SK-N-SH (cell line): ENCODE data around the gene STX18. TPM values are rescaled to one million over a fixed set of nuclear protein-coding genes. Genes with fewer than 3 reads are reported as not detected.

Experiments used
- CTCF ChIA-PET: fragments of 300-600, 350-600 bp; formaldehyde crosslinking; extraction: SDS; loops from one replicate; lab custom pipeline; 2021; lab: Yijun Ruan, JAX
- POLR2A ChIA-PET: fragments of 350-600 bp; sonication (Branson Sonifier 250); formaldehyde crosslinking; extraction: SDS; loops from one replicate; lab custom pipeline; 2020; ENCODE audit warnings: antibody characterized with exemption, inconsistent platforms; lab: Yijun Ruan, JAX
- DNase-seq: peaks from one replicate; pipeline ENCODE4 v3.0.0; 2012
- H2AFZ ChIP-seq: fragments of 200-600 bp; sonication (generic); 2 replicates; pipeline ENCODE4 v1.8.1; 2016; ENCODE audit warnings: antibody characterized with exemption, mild to moderate bottlenecking, low read depth
- H3F3A ChIP-seq: fragments of 200-600 bp; sonication (generic); replicated peaks from 2 replicates; pipeline ENCODE3; 2016; ENCODE audit warnings: antibody characterized with exemption, mild to moderate bottlenecking; ENCODE audit not compliant: insufficient read depth
- H3K27ac ChIP-seq, 2 experiments: fragments of 200-500 bp in 1 of 2; fragments of 200-600 bp in 1 of 2; sonication (Bioruptor generic) in 1 of 2; sonication (generic), shearing (Covaris generic) in 1 of 2; 2 replicates each; pipeline versions ENCODE4 v1.5.1 to v1.6.1; 2014 to 2016; ENCODE audit warnings: low read depth in 2 of 2, inconsistent platforms in 1 of 2, low read length in 1 of 2, mild to moderate bottlenecking in 1 of 2, mixed read lengths in 1 of 2
- H3K27me3 ChIP-seq: fragments of 200-600 bp; sonication (generic), shearing (Covaris generic); 2 replicates; pipeline ENCODE4 v1.6.1; 2016; ENCODE audit warnings: mixed run types; ENCODE audit not compliant: insufficient read depth
- H3K36me3 ChIP-seq, 2 experiments: fragments of 200-500 bp in 1 of 2; fragments of 200-600 bp in 1 of 2; sonication (Bioruptor generic) in 1 of 2; sonication (generic) in 1 of 2; replicated peaks in 1 of 2; 2 replicates each; pipeline versions ENCODE3 to v1.5.1; 2014 to 2016; ENCODE audit warnings: low read length in 1 of 2, mild to moderate bottlenecking in 1 of 2; ENCODE audit not compliant: insufficient read depth in 2 of 2, control insufficient read depth in 1 of 2
- H3K4me1 ChIP-seq, 2 experiments: fragments of 200-500 bp in 1 of 2; fragments of 200-600 bp in 1 of 2; sonication (Bioruptor generic) in 1 of 2; sonication (generic), shearing (Covaris generic) in 1 of 2; 2 replicates each; pipeline versions ENCODE4 v1.5.1 to v1.6.1; 2014 to 2016; ENCODE audit warnings: low read depth in 1 of 2, low read length in 1 of 2, mixed run types in 1 of 2; ENCODE audit not compliant: insufficient read depth in 2 of 2, control insufficient read depth in 1 of 2
- H3K4me2 ChIP-seq: fragments of 200-600 bp; sonication (generic), shearing (Covaris generic); 2 replicates; pipeline ENCODE4 v1.6.1; 2017; ENCODE audit warnings: mixed run types
- H3K4me3 ChIP-seq, 2 experiments: fragments of 200-500 bp in 1 of 2; fragments of 200-600 bp in 1 of 2; sonication (Bioruptor generic) in 1 of 2; sonication (generic), shearing (Covaris generic) in 1 of 2; 2 replicates each; pipeline versions ENCODE4 v1.5.1 to v1.8.1; 2014 to 2016; ENCODE audit warnings: low read depth in 2 of 2, inconsistent platforms in 1 of 2, low read length in 1 of 2, mild to moderate bottlenecking in 1 of 2, mixed read lengths in 1 of 2, moderate library complexity in 1 of 2
- H3K79me2 ChIP-seq: fragments of 200-600 bp; sonication (generic); 2 replicates; pipeline ENCODE4 v1.8.1; 2017; ENCODE audit warnings: mild to moderate bottlenecking; ENCODE audit not compliant: insufficient read depth
- H3K9ac ChIP-seq: fragments of 200-600 bp; sonication (generic); 2 replicates; pipeline ENCODE4 v1.6.1; 2017; ENCODE audit warnings: mixed run types
- H3K9me2 ChIP-seq: fragments of 200-600 bp; sonication (generic); 2 replicates; pipeline ENCODE4 v1.6.1; 2017; ENCODE audit warnings: mixed run types
- H3K9me3 ChIP-seq: fragments of 200-600 bp; sonication (generic); 2 replicates; pipeline ENCODE4 v1.6.1; 2017; ENCODE audit warnings: mixed run types, mild to moderate bottlenecking, moderate library complexity
- H4K20me1 ChIP-seq: fragments of 200-600 bp; sonication (generic); 2 replicates; pipeline ENCODE4 v1.6.1; 2017; ENCODE audit warnings: mild to moderate bottlenecking, mixed run types; ENCODE audit not compliant: insufficient read depth
- CHD2 ChIP-seq: fragments of 150-350 bp; IDR thresholded peaks from 2 replicates; pipeline ENCODE4 v1.6.1; 2018; ENCODE audit warnings: low read length; ENCODE audit not compliant: partially characterized antibody
- CTCF ChIP-seq: fragments of 200-600 bp; sonication (generic); IDR thresholded peaks from 2 replicates; pipeline ENCODE4 v1.6.1; 2017; ENCODE audit warnings: antibody characterized with exemption, mild to moderate bottlenecking, moderate library complexity
- ELF1 ChIP-seq: IDR thresholded peaks from 2 replicates; pipeline ENCODE4 v1.4.0; 2012
- EP300 ChIP-seq, 2 experiments: IDR thresholded peaks; 2 replicates each; pipeline versions ENCODE4 v1.4.0 to v1.6.1; 2012; ENCODE audit warnings: borderline replicate concordance in 1 of 2, low read depth in 1 of 2, low read length in 1 of 2
- EZH2phosphoT487 ChIP-seq: fragments of 200-600 bp; sonication (generic); IDR thresholded peaks from 2 replicates; pipeline ENCODE4 v1.6.1; 2017; ENCODE audit warnings: low read depth, mixed run types, mild to moderate bottlenecking, antibody characterized with exemption, moderate library complexity, borderline replicate concordance
- FOXJ3 ChIP-seq: sonication (generic); formaldehyde crosslinking; IDR thresholded peaks from 2 replicates; pipeline ENCODE4 v1.5.1; 2020; ENCODE audit warnings: mild to moderate bottlenecking, missing genetic modification reagents
- GABPA ChIP-seq: IDR thresholded peaks from 2 replicates; pipeline ENCODE4 v1.4.0; 2012; ENCODE audit warnings: low read depth, mild to moderate bottlenecking
- MXI1 ChIP-seq: IDR thresholded peaks from 2 replicates; pipeline ENCODE4 v1.6.1; 2012; ENCODE audit warnings: mild to moderate bottlenecking, low read depth, low read length, improper control_type of control experiment
- NRF1 ChIP-seq: IDR thresholded peaks from 2 replicates; pipeline ENCODE4 v1.6.1; 2012; ENCODE audit warnings: low read depth, mild to moderate bottlenecking, low read length
- REST ChIP-seq: IDR thresholded peaks from 2 replicates; pipeline ENCODE4 v1.6.1; 2012; ENCODE audit warnings: mild to moderate bottlenecking, low read depth, low read length, moderate library complexity
- RXRA ChIP-seq: IDR thresholded peaks from 2 replicates; pipeline ENCODE4 v1.4.0; 2012; ENCODE audit warnings: low read depth, mild to moderate bottlenecking, borderline replicate concordance
- TAF1 ChIP-seq: IDR thresholded peaks from 2 replicates; pipeline ENCODE4 v1.6.1; 2012; ENCODE audit warnings: low read depth, mild to moderate bottlenecking, low read length, moderate library complexity, borderline replicate concordance
- TCF12 ChIP-seq: IDR thresholded peaks from 2 replicates; pipeline ENCODE4 v1.4.0; 2012
- USF2 ChIP-seq: fragments of 150-350 bp; IDR thresholded peaks from 2 replicates; pipeline ENCODE4 v1.6.1; 2017; ENCODE audit warnings: antibody characterized with exemption, low read length, low read depth, borderline replicate concordance
- YY1 ChIP-seq: IDR thresholded peaks from 2 replicates; pipeline ENCODE4 v1.4.0; 2012; ENCODE audit warnings: low read depth, mild to moderate bottlenecking
- WGBS: methylation state at CpG from one replicate; pipeline ENCODE4 v1.1.6; 2017; ENCODE audit warnings: low lambda C conversion rate; 5-methylcytosine and 5-hydroxymethylcytosine counted together
- polyA plus RNA-seq, 3 experiments: library from polyadenylated mRNA; depleted of rRNA; stranded (reverse); fragments of >200 nt; gene quantifications; 2 replicates each; pipeline ENCODE4 v1.2.3, GENCODE V29; 2012
- TF ChIP-seq, protein P1 (sequence below): fragments of 150-350 bp; IDR thresholded peaks from 2 replicates; pipeline ENCODE4 v1.6.1; 2016; ENCODE audit warnings: mild to moderate bottlenecking, low read depth, low read length
- TF ChIP-seq, protein P2 (sequence below): IDR thresholded peaks from 2 replicates; pipeline ENCODE4 v1.4.0; 2012; ENCODE audit warnings: low read depth

Gene STX18
- polyA plus RNA-seq, 1 of the 3 experiments (the other 2 are of a cell fraction) = 17.3 TPM

GRCh38 chr4:4391866-4392265 lies 150.0 kb downstream of the STX18 start:
- peaks cover 5% of the 10 kb centered on the region for H3F3A ChIP-seq
- H3K27ac ChIP-seq = no peak overlapping the region
- H3K4me3 ChIP-seq = no peak overlapping the region
- POLR2A ChIA-PET = interaction anchor here (0.6 to 1.7 kb wide), 2 partner anchors 15 to 42 kb away, joined by 3 to 6 read pairs; no protein-coding TSS in a partner anchor
- no peaks in the 10 kb centered on the region for H4K20me1 ChIP-seq
- no peak overlapping the region for H3K9ac ChIP-seq
- no peak overlapping the region for H3K4me2 ChIP-seq
- peaks cover 28 to 37% of the 10 kb centered on the region in 2 experiments for H3K4me1 ChIP-seq
- H3K9me3 ChIP-seq = no peaks in the 10 kb centered on the region
- TF ChIP-seq TAF1 (no peak), EZH2phosphoT487 (no peak), USF2 (no peak), YY1 (no peak), FOXJ3 (no peak)
- TF ChIP-seq, all 33 proteins: peak for 0
- H3K36me3 ChIP-seq = no peaks in the 10 kb centered on the region
- no peak for DNase-seq
- 77% methylated on average over 3 of the region's 4 CpGs for WGBS
- no peaks in the 10 kb centered on the region for H3K27me3 ChIP-seq
- CTCF ChIA-PET = interaction anchor here (0.5 kb wide), 1 partner anchor 96 kb away, joined by 3 read pairs; no protein-coding TSS in a partner anchor
- H3K9me2 ChIP-seq = no peaks in the 10 kb centered on the region
- no peak overlapping the region for H2AFZ ChIP-seq
- H3K79me2 ChIP-seq = no peaks in the 10 kb centered on the region

DNA sequence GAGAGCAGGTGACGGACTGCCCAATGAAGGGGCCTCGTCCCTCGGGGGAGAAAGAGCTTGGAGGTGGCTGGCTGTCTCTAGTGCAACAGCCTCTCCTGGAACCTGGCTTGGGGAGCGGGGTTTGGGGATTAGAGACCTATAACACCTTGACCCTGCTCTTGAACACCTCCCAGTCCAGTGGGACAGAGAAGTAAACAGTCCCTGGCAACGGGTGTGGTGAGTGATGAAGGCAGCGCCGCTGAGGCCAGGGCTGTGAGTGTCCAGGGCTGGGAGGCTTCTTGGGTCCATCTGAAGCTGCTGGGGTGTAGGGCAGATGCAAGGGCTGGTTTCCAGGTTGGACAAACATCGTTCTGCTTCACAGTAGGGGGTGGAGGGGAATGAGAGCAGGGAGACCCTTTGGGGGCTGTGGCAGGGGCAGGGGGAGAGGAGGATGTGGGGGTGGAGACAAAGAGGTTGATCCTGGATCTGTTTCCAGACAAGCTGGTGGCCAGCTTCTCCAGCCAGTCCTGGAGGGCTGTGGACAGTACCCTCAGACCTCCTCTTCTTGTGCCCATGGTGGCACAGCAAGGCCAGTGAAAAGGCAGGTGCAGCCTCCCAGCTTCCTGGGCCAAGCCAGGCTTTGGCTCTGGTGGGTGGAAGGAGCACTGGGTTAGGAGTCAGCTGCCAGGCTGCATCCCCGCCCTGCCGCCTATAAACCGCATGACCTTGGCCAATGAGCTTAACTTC lies 151.2 kb downstream of the STX18 start:
- DNase-seq = no peak
- ChIA-PET CTCF (no interaction called here), POLR2A (interaction anchor here (1.7 kb wide), 1 partner anchor 16 kb away, joined by 6 read pairs; no protein-coding TSS in a partner anchor)
- no peak overlapping the region for H2AFZ ChIP-seq
- H3K27ac ChIP-seq = no peak overlapping the region
- no peaks in the 10 kb centered on the region for H3K79me2 ChIP-seq
- no peaks in the 10 kb centered on the region for H3K27me3 ChIP-seq
- peaks cover 17 to 29% of the 10 kb centered on the region in 2 experiments; a peak in 3 of 4 replicates for H3K4me1 ChIP-seq
- H3K9me2 ChIP-seq = no peaks in the 10 kb centered on the region
- no peak overlapping the region for H3K9ac ChIP-seq
- H3K36me3 ChIP-seq = no peaks in the 10 kb centered on the region
- H3K4me3 ChIP-seq = no peak overlapping the region
- WGBS = 67% methylated on average over 9 of the region's 11 CpGs
- H3F3A ChIP-seq = peaks cover 5% of the 10 kb centered on the region
- no peaks in the 10 kb centered on the region for H3K9me3 ChIP-seq
- no peak overlapping the region for H3K4me2 ChIP-seq
- no peaks in the 10 kb centered on the region for H4K20me1 ChIP-seq
- TF ChIP-seq FOXJ3 (no peak), EZH2phosphoT487 (no peak), GABPA (no peak), CTCF (no peak), EP300 (IDR thresholded peaks at IDR 0.05; ENCODE audit: borderline replicate concordance in 1 of 2, low read depth in 1 of 2, low read length in 1 of 2) (no peak), RXRA (no peak), MXI1 (no peak), REST (no peak), CHD2 (no peak), TCF12 (no peak), ELF1 (no peak), NRF1 (no peak), USF2 (no peak)
- TF ChIP-seq, protein P1, sequence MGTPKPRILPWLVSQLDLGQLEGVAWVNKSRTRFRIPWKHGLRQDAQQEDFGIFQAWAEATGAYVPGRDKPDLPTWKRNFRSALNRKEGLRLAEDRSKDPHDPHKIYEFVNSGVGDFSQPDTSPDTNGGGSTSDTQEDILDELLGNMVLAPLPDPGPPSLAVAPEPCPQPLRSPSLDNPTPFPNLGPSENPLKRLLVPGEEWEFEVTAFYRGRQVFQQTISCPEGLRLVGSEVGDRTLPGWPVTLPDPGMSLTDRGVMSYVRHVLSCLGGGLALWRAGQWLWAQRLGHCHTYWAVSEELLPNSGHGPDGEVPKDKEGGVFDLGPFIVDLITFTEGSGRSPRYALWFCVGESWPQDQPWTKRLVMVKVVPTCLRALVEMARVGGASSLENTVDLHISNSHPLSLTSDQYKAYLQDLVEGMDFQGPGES = no peak
- TF ChIP-seq, protein P2, sequence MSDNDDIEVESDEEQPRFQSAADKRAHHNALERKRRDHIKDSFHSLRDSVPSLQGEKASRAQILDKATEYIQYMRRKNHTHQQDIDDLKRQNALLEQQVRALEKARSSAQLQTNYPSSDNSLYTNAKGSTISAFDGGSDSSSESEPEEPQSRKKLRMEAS = no peak
